HepG2 (cell line): ENCODE results near the gene BUB1B. TPM values are rescaled to one million over a fixed set of nuclear protein-coding genes. Genes with fewer than 3 reads are reported as not detected.

Experiments
- BATF2 ChIP-seq: sonication (generic); formaldehyde crosslinking; IDR thresholded peaks from 2 replicates; pipeline ENCODE4 v1.8.0; 2022; ENCODE audit warnings: mild to moderate bottlenecking, missing genetic modification reagents, moderate library complexity
- DPF2 ChIP-seq: sonication (generic); formaldehyde crosslinking; IDR thresholded peaks from 2 replicates; pipeline ENCODE4 v1.4.0; 2020; ENCODE audit warnings: mild to moderate bottlenecking, low read depth, missing genetic modification reagents, borderline replicate concordance
- DRAP1 ChIP-seq: IDR thresholded peaks from 2 replicates; pipeline ENCODE4 v1.6.1; 2016; ENCODE audit warnings: missing genetic modification reagents, missing compliant biosample characterization
- ETV5 ChIP-seq: IDR thresholded peaks from 2 replicates; pipeline ENCODE4 v1.6.1; 2018; ENCODE audit warnings: missing biosample characterization, missing genetic modification reagents, inconsistent platforms, borderline replicate concordance
- GRHL1 ChIP-seq: sonication (generic); formaldehyde crosslinking; conservative IDR thresholded peaks from 2 replicates; pipeline ENCODE4 v1.8.0; 2022; ENCODE audit warnings: missing genetic modification reagents
- PHB2 ChIP-seq: fragments of 450-650 bp; IDR thresholded peaks from 2 replicates; pipeline ENCODE4 v1.6.1; 2018; ENCODE audit not compliant: partially characterized antibody
- ZBTB34 ChIP-seq: sonication (generic); formaldehyde crosslinking; IDR thresholded peaks from 2 replicates; pipeline ENCODE4 v1.8.0; 2022; ENCODE audit warnings: mild to moderate bottlenecking, missing genetic modification reagents
- ZNF280D ChIP-seq: sonication (generic); formaldehyde crosslinking; IDR thresholded peaks from 2 replicates; pipeline ENCODE4 v1.5.1; 2020; ENCODE audit warnings: mild to moderate bottlenecking, missing genetic modification reagents
- ZNF318 ChIP-seq: sonication (generic); formaldehyde crosslinking; IDR thresholded peaks from 2 replicates; pipeline ENCODE4 v1.4.0; 2020; ENCODE audit warnings: mild to moderate bottlenecking, missing genetic modification reagents
- ZNF510 ChIP-seq: sonication (generic); formaldehyde crosslinking; IDR thresholded peaks from 2 replicates; pipeline ENCODE4 v1.4.0; 2020; ENCODE audit warnings: low read depth, mild to moderate bottlenecking, missing genetic modification reagents
- ZNF580 ChIP-seq: IDR thresholded peaks from 2 replicates; pipeline ENCODE4 v1.6.1; 2016; ENCODE audit warnings: low read depth, borderline replicate concordance
- ZNF614 ChIP-seq: IDR thresholded peaks from 2 replicates; pipeline ENCODE4 v1.6.1; 2018; ENCODE audit warnings: missing biosample characterization, missing genetic modification reagents, inconsistent platforms, borderline replicate concordance
- polyA plus RNA-seq, 8 experiments: library from polyadenylated mRNA; depleted of rRNA in 3 of 8; stranded (reverse) in 7 of 8; unstranded in 1 of 8; fragments of >200 nt; fragmentation: Illumina TruSeq in 4 of 8; extraction: Trizol in 4 of 8; gene quantifications; 2 replicates each; pipeline versions ENCODE4 v1.2.1 to v1.2.3, GENCODE V29; 2011 to 2016; ENCODE audit warnings: low read depth in 4 of 8, missing spikeins in 1 of 8, mixed read lengths in 1 of 8; ENCODE audit not compliant: insufficient read depth in 1 of 8
- total RNA-seq, 5 experiments: library from RNA; depleted of rRNA; stranded (reverse); fragments of >200 nt; fragmentation: Illumina TruSeq; extraction: Trizol; gene quantifications; 2 replicates each; pipeline ENCODE4 v1.2.3, GENCODE V29; 2016; ENCODE audit warnings: low read depth in 1 of 5

Gene BUB1B
- total and polyA plus RNA-seq, 2 of the 13 experiments (the other 11 are each of a cell fraction or from before 2014, with no cell fraction given), result 26.2 to 63.5 TPM

- TF ChIP-seq DPF2 (CRISPR knock-in tag) (0 out of 2 replicates have a peak, but pooled peaks have one; percentile 34), ZBTB34 (CRISPR knock-in tag) (no peak), ZNF580 (CRISPR knock-in tag) (0 out of 2 replicates have a peak, but pooled peaks have one; percentile 44), ETV5 (CRISPR knock-in tag) (peak; percentile 78), ZNF510 (no peak), GRHL1 (CRISPR knock-in tag) (no peak), BATF2 (CRISPR knock-in tag) (no peak), ZNF280D (CRISPR knock-in tag) (no peak), ZNF614 (CRISPR knock-in tag) (peak; percentile 26; the same call in 1 of the 2 replicates), PHB2 (no peak), ZNF318 (CRISPR knock-in tag) (no peak), DRAP1 (CRISPR knock-in tag) (peak; percentile 33; the same call in 1 of the 2 replicates)
Observed at GRCh38 chr15:40115670-40116093, 45.2 kb upstream of the BUB1B start (continued).
